ENCODE results near the gene STPG4. TPM values are rescaled to one million over a fixed set of nuclear protein-coding genes. Genes with fewer than 3 reads are reported as not detected.

The STPG4 gene
- total and polyA plus RNA-seq, 4 donors, result 0.06 to 1.0 (median 0.20) TPM

DNA sequence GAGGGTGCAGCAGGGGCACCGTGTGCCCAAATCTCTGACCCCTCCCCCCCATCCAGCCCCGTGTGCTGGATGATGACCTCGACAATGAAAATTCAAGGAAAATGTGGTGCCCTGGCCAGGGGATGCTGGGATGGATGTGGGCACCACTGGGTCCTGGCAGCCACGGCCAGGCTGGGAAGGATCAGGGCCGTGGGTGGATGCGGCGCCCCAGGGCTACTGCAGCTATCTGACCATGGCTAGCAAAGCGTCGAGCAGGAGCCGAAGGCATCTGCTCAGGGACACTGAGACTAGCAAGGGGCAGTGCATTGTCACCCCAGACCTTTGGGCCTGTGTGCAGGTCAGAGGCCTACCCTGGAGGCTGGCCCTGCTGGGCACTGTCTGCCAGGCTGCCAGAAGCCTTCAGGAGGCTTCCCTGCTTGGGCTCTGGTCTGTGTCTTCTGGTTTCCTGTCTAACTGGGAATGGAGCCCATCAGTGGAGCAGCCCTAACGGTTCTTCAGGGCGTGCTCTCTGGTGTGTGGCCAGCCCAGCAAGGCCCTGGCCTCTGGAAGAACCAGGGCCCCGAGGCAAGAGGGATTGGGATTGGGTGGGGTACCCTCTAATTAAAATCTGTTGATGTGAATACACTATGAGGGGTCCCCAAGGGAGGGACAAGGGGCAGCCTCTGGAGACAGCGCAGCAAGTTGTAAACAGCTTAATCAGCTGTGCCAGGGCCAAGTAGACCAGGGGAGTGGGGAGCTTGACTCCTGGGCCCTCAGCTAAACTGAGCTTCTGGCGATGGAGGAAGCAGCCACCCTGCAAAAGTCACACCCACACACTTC is 98.0 kb downstream of the STPG4 start:
- ATAC-seq (ENCODE audit: insufficient read depth, low FRiP score) (no peak), DNase-seq (peak in 2 of 3 donors; percentile 40 to 61)
- 57 to 63% methylated on average over 15 of the region's 15 CpGs for WGBS, 2 donors
- TF ChIP-seq, protein P1, sequence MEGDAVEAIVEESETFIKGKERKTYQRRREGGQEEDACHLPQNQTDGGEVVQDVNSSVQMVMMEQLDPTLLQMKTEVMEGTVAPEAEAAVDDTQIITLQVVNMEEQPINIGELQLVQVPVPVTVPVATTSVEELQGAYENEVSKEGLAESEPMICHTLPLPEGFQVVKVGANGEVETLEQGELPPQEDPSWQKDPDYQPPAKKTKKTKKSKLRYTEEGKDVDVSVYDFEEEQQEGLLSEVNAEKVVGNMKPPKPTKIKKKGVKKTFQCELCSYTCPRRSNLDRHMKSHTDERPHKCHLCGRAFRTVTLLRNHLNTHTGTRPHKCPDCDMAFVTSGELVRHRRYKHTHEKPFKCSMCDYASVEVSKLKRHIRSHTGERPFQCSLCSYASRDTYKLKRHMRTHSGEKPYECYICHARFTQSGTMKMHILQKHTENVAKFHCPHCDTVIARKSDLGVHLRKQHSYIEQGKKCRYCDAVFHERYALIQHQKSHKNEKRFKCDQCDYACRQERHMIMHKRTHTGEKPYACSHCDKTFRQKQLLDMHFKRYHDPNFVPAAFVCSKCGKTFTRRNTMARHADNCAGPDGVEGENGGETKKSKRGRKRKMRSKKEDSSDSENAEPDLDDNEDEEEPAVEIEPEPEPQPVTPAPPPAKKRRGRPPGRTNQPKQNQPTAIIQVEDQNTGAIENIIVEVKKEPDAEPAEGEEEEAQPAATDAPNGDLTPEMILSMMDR (IDR thresholded peaks at IDR 0.05; ENCODE audit: control extremely low read depth, extremely low read depth), result no peak
- Histone ChIP-seq H3K27ac (ENCODE audit: low read depth in 1 of 2, low read length in 1 of 2) (peak overlapping the region; percentile 56 to 86), H3K9me3 (ENCODE audit: control insufficient read depth in 4 of 4, insufficient read depth in 3 of 4, low read length in 3 of 4) (no peaks in the 10 kb centered on the region), H3K4me1 (ENCODE audit: control insufficient read depth in 5 of 5, insufficient read depth in 5 of 5, low read length in 5 of 5) (peaks cover 9 to 43% (median 32%) of the 10 kb centered on the region in 5 donors), H3K27me3 (ENCODE audit: control insufficient read depth in 3 of 3, insufficient read depth in 3 of 3, low read length in 2 of 3) (no peaks in the 10 kb centered on the region), H3K36me3 (ENCODE audit: control insufficient read depth in 4 of 4, insufficient read depth in 4 of 4, low read length in 4 of 4) (peaks cover 0 to 13% (median 4%) of the 10 kb centered on the region in 4 donors), H3K9ac (ENCODE audit: insufficient read depth in 1 of 2, low read length in 2 of 2) (no peak overlapping the region), H3K4me3 (no peak overlapping the region)

DNA sequence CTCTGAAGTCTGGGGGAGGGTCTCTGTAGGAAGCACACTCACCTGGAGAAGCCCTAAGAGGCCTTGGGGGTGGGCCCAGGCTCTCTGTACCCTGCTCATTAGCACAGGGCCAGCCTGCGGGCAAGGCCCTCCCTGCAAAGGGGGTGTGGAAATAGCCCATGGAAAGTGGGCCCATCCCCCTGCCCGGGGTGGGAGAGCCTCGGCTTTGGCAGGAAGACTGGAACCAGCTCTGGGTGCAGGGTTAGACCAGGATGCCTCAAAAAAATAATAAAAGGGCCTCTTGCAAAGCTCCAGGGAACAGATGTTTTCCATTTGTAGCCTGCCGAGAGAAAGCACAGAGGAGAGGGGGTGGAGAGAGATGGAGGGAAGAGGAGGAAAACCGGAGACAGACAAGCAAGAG is 98.7 kb downstream of the STPG4 start:
- DNase-seq (peak; percentile 89 to 94 (median 91)), ATAC-seq (ENCODE audit: insufficient read depth, low FRiP score) (no peak)
- H3K36me3 ChIP-seq (ENCODE audit: control insufficient read depth in 4 of 4, insufficient read depth in 4 of 4, low read length in 4 of 4), result peaks cover 0 to 20% (median 7%) of the 10 kb centered on the region in 4 donors
- no peaks in the 10 kb centered on the region for H3K9me3 ChIP-seq (ENCODE audit: control insufficient read depth in 4 of 4, insufficient read depth in 3 of 4, low read length in 3 of 4)
- TF ChIP-seq, protein P1 (IDR thresholded peaks at IDR 0.05; ENCODE audit: control extremely low read depth, extremely low read depth), result no peak
- no peak overlapping the region for H3K9ac ChIP-seq (ENCODE audit: insufficient read depth in 1 of 2, low read length in 2 of 2)
- H3K4me3 ChIP-seq, result no peak overlapping the region
- no peaks in the 10 kb centered on the region for H3K27me3 ChIP-seq (ENCODE audit: control insufficient read depth in 3 of 3, insufficient read depth in 3 of 3, low read length in 2 of 3)
- H3K4me1 ChIP-seq (ENCODE audit: control insufficient read depth in 5 of 5, insufficient read depth in 5 of 5, low read length in 5 of 5), result peaks cover 9 to 36% (median 30%) of the 10 kb centered on the region in 5 donors
- 66 to 69% methylated on average over 5 of the region's 5 CpGs for WGBS, 2 donors
- peak overlapping the region in 1 of 2 donors; percentile 86 for H3K27ac ChIP-seq (ENCODE audit: low read depth in 1 of 2, low read length in 1 of 2)

DNA sequence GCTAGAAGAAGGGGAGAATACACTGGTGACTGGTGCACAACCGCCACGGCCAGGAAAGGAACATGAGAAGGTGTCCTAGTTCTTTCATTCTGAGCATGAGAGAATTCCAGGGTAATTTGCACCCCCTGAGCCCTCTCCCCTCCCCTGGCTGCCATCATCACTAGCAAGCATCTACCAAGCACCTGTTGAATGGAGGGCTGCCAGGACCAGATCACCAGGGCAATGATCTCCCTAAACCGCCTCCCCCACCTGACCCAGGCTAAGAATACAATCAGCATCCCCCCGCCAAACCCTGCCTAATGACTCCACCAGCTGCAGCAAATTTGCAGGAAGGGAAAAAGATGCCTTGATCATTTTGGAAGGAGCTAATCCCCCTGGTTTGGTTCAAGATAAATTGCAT is 100.2 kb downstream of the STPG4 start:
- no peak overlapping the region for H3K9ac ChIP-seq (ENCODE audit: insufficient read depth in 1 of 2, low read length in 2 of 2)
- TF ChIP-seq, protein P1 (IDR thresholded peaks at IDR 0.05; ENCODE audit: control extremely low read depth, extremely low read depth), result no peak
- peaks cover 14 to 35% (median 30%) of the 10 kb centered on the region in 5 donors for H3K4me1 ChIP-seq (ENCODE audit: control insufficient read depth in 5 of 5, insufficient read depth in 5 of 5, low read length in 5 of 5)
- WGBS, 2 donors, result 96 to 97% methylated on average over 4 of the region's 4 CpGs
- DNase-seq (no peak), ATAC-seq (ENCODE audit: insufficient read depth, low FRiP score) (no peak)
- H3K27ac ChIP-seq (ENCODE audit: low read depth in 1 of 2, low read length in 1 of 2), result no peak overlapping the region
- H3K9me3 ChIP-seq (ENCODE audit: control insufficient read depth in 4 of 4, insufficient read depth in 3 of 4, low read length in 3 of 4), result no peaks in the 10 kb centered on the region
- peaks cover 0 to 18% (median 7%) of the 10 kb centered on the region in 4 donors for H3K36me3 ChIP-seq (ENCODE audit: control insufficient read depth in 4 of 4, insufficient read depth in 4 of 4, low read length in 4 of 4)
- no peak overlapping the region for H3K4me3 ChIP-seq
- no peaks in the 10 kb centered on the region for H3K27me3 ChIP-seq (ENCODE audit: control insufficient read depth in 3 of 3, insufficient read depth in 3 of 3, low read length in 2 of 3)

Data from lung (tissue), 12 donors.